ENCODE data around the gene KLHDC8A. TPM values are rescaled to one million over a fixed set of nuclear protein-coding genes. Genes with fewer than 3 reads are reported as not detected.

The KLHDC8A gene
- total RNA-seq, 4 donors from 2014 or later, result 0.32 to 2.0 (median 1.2) TPM

DNA sequence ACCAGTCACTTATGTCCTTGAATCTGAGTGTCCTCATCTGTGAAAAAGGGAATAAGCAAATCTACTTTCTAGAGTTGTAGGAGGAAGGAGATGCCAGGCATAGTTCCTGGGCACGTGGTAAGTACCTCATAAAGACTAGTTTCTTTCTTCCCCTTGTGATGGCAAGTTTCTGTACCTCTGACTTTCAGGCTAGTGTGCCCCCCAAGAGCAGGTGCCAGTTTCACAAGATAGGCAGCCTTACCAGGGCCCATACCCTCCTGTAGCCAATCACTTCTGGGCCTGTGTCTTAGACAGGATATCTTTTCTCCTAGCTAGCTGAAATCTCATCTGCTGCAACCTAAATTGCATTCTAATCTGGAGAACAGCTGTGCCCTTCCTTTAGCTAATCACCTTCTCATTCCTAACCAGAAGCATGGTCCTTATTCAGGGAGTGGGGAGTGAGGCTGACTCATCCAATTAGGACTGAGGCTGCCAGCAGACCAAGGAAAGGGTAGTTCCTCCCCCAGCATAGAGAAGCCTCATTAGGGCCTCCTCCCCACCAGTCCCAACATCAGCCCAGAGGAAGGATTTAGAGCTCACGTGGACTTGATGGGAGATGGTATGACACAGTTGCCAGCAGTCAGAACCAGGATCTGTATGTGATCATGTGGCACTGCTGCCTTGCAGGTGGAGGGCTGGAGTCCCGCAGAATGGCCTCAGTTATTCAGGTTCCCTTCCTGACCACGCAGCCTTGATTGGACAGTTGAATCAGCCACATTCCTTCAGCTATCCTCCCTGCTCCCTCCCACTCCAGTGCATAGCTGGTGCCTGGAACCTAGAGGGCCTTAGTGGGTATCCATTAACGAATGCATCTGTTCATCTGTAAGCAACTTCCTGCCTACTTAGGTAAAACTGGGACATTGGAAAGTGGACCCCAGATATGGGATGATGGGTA, 7.9 kb downstream of the KLHDC8A start:
- Histone ChIP-seq H3K27me3 (peaks cover 0 to 67% (median 17%) of the 10 kb centered on the region in 4 donors), H3K4me3 (no peak overlapping the region), H3K9me3 (no peaks in the 10 kb centered on the region), H3K27ac (replicated peaks in 1 of 4) (no peak overlapping the region), H3K36me3 (no peaks in the 10 kb centered on the region), H3K4me1 (peaks cover 6 to 8% (median 7%) of the 10 kb centered on the region in 4 donors)
- WGBS, result 63% methylated on average over 5 of the region's 5 CpGs
- no peak for TF ChIP-seq POLR2A (IDR thresholded peaks at IDR 0.05; ENCODE audit: low read depth)
- DNase-seq (ENCODE audit: extremely low spot score), result no peak
- intact Hi-C loops (cut with DNase I), result no loop called here

DNA sequence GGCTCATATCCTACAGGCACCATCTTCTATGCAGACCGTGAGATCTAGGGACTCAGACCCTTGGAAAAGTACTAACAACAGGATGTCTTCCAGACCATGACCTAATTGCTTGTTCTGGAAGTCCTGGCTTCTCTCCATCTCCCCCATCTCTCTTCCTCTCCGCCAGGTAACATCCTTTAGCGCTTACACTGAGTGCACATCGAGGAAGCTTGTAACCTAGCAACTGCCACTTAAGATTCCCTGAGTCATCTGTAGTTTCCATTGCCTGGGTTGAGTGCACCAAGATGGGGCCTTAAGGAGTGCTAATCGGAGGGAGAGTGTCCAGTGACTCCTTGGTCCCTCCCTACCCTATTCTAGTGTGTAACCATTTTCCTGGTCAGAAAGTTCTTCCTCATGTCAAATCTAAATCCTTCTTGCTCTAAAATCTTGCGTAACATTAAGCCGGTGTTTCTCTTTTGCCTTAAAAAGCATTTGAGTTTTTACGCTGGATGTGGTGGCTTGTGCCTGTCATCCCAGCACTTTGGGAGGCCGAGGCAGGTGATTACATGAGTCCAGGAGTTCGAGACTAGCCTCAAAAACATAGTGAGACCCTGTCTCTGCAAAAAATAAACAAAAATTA, 9.7 kb downstream of the KLHDC8A start:
- Histone ChIP-seq H3K4me3 (no peak overlapping the region), H3K27me3 (peaks cover 0 to 83% (median 29%) of the 10 kb centered on the region in 4 donors), H3K27ac (replicated peaks in 1 of 4) (no peak overlapping the region), H3K36me3 (no peaks in the 10 kb centered on the region), H3K4me1 (peaks cover 13 to 15% (median 14%) of the 10 kb centered on the region in 4 donors), H3K9me3 (no peaks in the 10 kb centered on the region)
- WGBS, result 80% methylated on average over 10 of the region's 10 CpGs
- no peak for DNase-seq (ENCODE audit: extremely low spot score)
- intact Hi-C loops (cut with DNase I), result no loop called here
- no peak for TF ChIP-seq CTCF (IDR thresholded peaks at IDR 0.05)
- TF ChIP-seq POLR2AphosphoS5 (IDR thresholded peaks at IDR 0.05), result no peak
- no peak for TF ChIP-seq EP300 (IDR thresholded peaks at IDR 0.05)
- no peak for TF ChIP-seq POLR2A (IDR thresholded peaks at IDR 0.05; ENCODE audit: low read depth)

- peaks cover 0 to 82% (median 29%) of the 10 kb centered on the region in 4 donors for H3K27me3 ChIP-seq
- peaks cover 13 to 15% (median 14%) of the 10 kb centered on the region in 4 donors for H3K4me1 ChIP-seq
- no peak overlapping the region for H3K27ac ChIP-seq (replicated peaks in 1 of 4)
- no peak overlapping the region for H3K4me3 ChIP-seq
- 97% methylated on average over 11 of the region's 11 CpGs for WGBS
- TF ChIP-seq POLR2AphosphoS5 (IDR thresholded peaks at IDR 0.05), result no peak
- TF ChIP-seq CTCF (IDR thresholded peaks at IDR 0.05), result no peak
- no peak for TF ChIP-seq POLR2A (IDR thresholded peaks at IDR 0.05; ENCODE audit: low read depth)
- no peak for TF ChIP-seq EP300 (IDR thresholded peaks at IDR 0.05)
- no peaks in the 10 kb centered on the region for H3K36me3 ChIP-seq
- intact Hi-C loops (cut with DNase I), result no loop called here
- H3K9me3 ChIP-seq, result no peaks in the 10 kb centered on the region
- no peak for DNase-seq (ENCODE audit: extremely low spot score)
These were observed 11.0 kb downstream of the KLHDC8A start for GRCh38 chr1:205345761-205346160.

DNA sequence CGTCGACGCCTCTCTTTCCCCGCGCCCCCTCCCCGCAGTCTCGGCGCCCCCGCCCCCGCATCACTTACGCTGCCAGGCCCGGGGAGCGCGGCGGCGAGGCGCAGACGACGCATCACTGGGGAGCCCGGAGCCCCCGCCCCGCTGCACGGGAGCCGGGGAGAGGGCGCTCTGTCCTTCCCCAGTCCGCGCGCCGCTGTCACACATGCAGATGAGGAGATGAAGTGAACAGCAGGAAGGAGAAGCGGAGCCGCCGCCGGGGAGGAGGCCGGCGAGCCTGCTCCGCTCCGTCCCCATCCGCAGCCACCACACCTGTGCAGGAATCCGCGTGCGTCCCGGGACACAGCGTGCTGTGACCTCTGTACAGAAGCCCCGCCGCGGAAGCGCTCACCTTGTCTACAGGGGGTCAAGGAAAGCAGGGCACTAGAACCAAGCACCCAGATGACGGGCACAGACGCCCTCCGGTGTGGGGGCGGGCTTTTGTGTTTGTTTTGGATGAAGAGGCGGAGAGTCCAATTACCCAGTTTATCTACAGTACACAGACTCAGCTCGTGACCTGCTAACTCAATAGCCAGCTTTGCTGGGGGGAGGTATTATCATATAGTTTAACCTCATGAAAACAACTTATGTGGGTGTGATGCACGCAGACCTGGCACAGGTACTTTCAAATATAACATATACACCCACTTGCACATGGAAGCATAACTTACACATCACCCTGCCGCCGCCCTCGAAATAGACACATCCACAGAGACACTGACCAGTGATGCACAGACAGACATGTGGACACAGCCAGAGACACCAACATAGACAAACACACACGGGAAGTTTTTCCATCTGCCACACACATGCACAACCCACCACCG, 12.4 kb downstream of the KLHDC8A start:
- no peaks in the 10 kb centered on the region for H3K9me3 ChIP-seq
- DNase-seq (ENCODE audit: extremely low spot score), result no peak
- peak overlapping the region; percentile 40 to 53 (median 44) for H3K4me3 ChIP-seq
- H3K27ac ChIP-seq (replicated peaks in 1 of 4), result no peak overlapping the region
- H3K4me1 ChIP-seq, result peaks cover 13 to 15% (median 14%) of the 10 kb centered on the region in 4 donors
- TF ChIP-seq EP300 (IDR thresholded peaks at IDR 0.05), result no peak
- TF ChIP-seq POLR2AphosphoS5 (IDR thresholded peaks at IDR 0.05), result no peak
- no peak for TF ChIP-seq POLR2A (IDR thresholded peaks at IDR 0.05; ENCODE audit: low read depth)
- TF ChIP-seq CTCF (IDR thresholded peaks at IDR 0.05), result no peak
- H3K36me3 ChIP-seq, result no peaks in the 10 kb centered on the region
- intact Hi-C loops (cut with DNase I), result no loop called here
- WGBS, result 17% methylated on average over 38 of the region's 59 CpGs
- peaks cover 0 to 75% (median 29%) of the 10 kb centered on the region in 4 donors for H3K27me3 ChIP-seq
